ENCODE results near the gene RAB20.

- TF ChIP-seq CTCF (IDR thresholded peaks at IDR 0.05; ENCODE audit: insufficient read depth, low read depth, low read length) (no peak), EZH2 (IDR thresholded peaks at IDR 0.05; ENCODE audit: insufficient read depth, low read length) (no peak)
Observed at GRCh38 chr13:110583178-110583865, 21.8 kb upstream of the RAB20 start.

Measured in astrocyte (in vitro differentiated cells and primary cell).